Stimulated activated CD8-positive, alpha-beta memory T cell treated with anti-CD3 and anti-CD28 coated beads, Interleukin-2, amount 100 ng/mL, for 48 hours (primary cell): Measurements from ENCODE around the gene CD8B2.
"Not testable (repeated sequence)": the region's sequence is repeated elsewhere in the genome, so short reads cannot be mapped to it uniquely, and the experiment has no call there.

Source experiments
- DNase-seq, 2 donors: peaks; one replicate each; pipeline ENCODE4 v3.0.0-alpha.2; 2020; ENCODE audit warnings: low read depth in 2 of 2

The CD8B2 gene

GRCh38 chr2:106486551-106487385, at the start of gene CD8B2:
TSS of gene CD8B2 (plus strand) at chr2:106487364. CDS start at chr2:106487427, 63 bp downstream.
- DNase-seq = not testable (repeated sequence)

DNA sequence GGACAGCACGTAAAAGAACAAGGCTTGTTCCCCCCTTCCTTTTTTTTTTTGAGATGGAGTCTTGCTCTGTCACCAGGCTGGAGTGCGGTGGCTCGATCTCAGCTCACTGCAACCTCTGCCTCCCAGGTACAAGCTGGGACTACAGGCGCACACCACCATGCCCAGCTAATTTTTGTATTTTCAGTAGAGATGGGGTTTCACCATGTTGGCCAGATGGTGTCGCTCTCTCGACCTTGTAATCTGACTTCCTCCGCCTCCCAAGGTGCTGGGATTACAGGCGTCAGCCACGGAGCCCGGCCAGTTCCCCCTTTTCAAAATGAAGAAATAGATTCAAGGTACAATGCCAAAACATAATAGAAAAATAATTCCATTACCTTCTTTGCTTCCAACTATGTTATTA, 25.3 kb upstream of the CD8B2 start:
- DNase-seq = peak in 1 of 2 donors; percentile 1

GRCh38 chr2:106467516-106467915, 19.6 kb upstream of the CD8B2 start:
- not testable (repeated sequence) for DNase-seq

GRCh38 chr2:106468107-106468506, 19.1 kb upstream of the CD8B2 start, which contains the start of gene RGPD3:
TSS of gene RGPD3 (minus strand) at chr2:106468413. CDS start at chr2:106468288, 125 bp downstream.
- DNase-seq = not testable (repeated sequence)

DNA sequence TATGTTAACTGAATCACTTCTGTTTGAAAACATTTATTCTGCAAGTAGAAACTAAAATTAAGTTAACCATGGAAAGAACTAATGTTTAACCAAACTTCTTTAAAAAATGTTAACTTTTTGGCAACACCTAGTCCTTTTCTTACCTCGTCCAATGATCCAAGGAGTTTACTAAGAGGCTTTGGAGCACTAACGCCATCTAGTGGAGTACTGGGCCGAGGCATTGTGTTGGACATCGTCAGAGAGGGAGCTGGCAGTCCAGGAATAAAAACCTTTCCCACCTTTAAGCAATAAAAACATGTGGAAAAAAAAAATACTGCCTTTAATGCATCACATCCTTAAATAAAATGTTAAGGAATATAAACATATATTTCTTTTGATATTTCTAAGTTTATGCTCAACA, 16.5 kb upstream of the CD8B2 start:
- peak in 1 of 2 donors; percentile 28 for DNase-seq

DNA sequence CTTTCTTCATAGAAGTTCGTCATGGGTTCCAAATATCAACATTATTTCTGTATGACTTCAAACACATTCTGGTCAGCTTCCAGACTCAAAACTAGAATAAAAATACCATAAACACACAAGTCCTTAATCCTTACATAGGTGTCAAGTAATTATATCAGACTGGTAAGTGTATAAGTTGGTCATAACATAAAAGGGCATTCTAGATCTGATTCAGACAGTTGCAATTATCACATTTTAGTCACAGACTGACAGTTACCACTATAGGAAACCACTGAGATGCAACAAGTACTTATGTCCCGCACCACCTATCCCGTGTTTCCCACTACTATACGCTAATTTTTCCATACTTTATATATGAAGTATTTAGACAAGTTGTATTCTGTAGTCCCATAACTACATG, 9.5 kb upstream of the CD8B2 start:
- DNase-seq = not testable (repeated sequence)

GRCh38 chr2:106479563-106479962, 7.6 kb upstream of the CD8B2 start:
- DNase-seq = not testable (repeated sequence)

- not testable (repeated sequence) for DNase-seq
These were observed 425 bp downstream of the CD8B2 start for GRCh38 chr2:106487386-106488191.

- DNase-seq = not testable (repeated sequence)
These were observed 2.5 kb downstream of the CD8B2 start for GRCh38 chr2:106489701-106490100.

DNA sequence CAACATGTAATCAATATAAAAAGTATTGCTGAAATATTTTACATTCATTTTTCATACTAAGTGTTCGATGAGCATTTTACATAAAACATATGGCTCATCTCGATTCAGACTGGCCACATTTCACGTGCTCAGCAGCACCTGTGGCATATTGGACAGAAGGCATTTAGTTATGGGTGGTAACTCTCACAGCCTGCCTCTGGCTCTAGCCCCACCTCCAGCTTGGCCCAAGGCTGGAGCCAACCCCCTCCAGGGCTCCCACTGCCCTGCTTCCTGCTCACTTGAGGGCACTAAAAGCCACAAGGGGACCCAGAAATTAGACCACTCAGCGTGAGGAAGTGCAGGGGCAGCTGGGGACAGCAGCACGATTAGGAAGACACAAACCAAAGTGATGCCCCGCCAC, 5.2 kb downstream of the CD8B2 start:
- DNase-seq = not testable (repeated sequence)

- DNase-seq = not testable (repeated sequence)
These were observed 5.7 kb downstream of the CD8B2 start for GRCh38 chr2:106492913-106493312.

DNA sequence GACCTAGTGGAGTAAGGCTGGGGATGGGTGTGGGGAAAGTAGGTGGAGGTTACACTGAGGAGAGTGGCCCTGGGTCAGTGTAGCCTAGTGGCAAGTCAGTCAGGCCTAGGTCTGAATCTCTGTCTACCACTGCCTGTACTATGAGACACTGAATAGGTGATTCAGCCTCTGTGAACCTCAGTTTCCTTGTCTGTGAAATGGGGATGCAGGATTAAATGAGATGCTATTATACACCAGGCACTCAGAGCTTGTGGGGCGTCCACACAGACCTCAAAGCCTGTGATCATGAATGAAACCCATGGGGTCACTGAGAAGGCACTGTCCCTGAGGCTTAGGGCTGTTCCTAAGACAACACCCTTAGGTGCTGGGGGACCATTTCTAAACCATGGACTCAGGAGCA, 11.4 kb downstream of the CD8B2 start:
- DNase-seq = not testable (repeated sequence)

- DNase-seq = not testable (repeated sequence)
These were observed 13.2 kb downstream of the CD8B2 start for GRCh38 chr2:106500350-106500749.

- not testable (repeated sequence) for DNase-seq
These were observed 15.2 kb downstream of the CD8B2 start for GRCh38 chr2:106502351-106502750.

- not testable (repeated sequence) for DNase-seq
These were observed 17.0 kb downstream of the CD8B2 start for GRCh38 chr2:106504192-106504591.

- not testable (repeated sequence) for DNase-seq
These were observed 17.6 kb downstream of the CD8B2 start for GRCh38 chr2:106504787-106505186.

- not testable (repeated sequence) for DNase-seq
These were observed 19.0 kb downstream of the CD8B2 start for GRCh38 chr2:106506002-106506687.

- DNase-seq = not testable (repeated sequence)
These were observed 21.7 kb downstream of the CD8B2 start for GRCh38 chr2:106508660-106509373.

DNA sequence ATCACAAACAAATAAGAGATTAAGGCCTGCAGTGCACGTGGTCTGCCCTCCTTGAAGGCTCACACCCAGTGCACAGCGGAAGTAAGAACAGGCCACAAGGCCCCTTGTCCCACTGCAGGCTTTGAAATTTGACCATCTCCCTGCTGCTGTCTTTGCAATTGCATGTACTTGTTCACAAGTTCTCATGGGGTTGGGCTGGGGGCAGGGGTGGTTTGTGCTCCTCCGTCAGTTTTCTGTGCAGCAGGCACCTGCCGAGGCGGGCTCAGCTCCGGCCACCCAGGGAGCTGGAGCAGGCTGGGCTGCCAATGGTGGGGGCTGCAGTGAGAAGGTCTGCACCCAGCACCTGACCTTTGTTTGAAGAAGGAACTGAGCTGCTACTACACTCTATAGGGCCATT, 22.2 kb downstream of the CD8B2 start:
- not testable (repeated sequence) for DNase-seq

GRCh38 chr2:106510791-106511190, 23.6 kb downstream of the CD8B2 start:
- not testable (repeated sequence) for DNase-seq

DNA sequence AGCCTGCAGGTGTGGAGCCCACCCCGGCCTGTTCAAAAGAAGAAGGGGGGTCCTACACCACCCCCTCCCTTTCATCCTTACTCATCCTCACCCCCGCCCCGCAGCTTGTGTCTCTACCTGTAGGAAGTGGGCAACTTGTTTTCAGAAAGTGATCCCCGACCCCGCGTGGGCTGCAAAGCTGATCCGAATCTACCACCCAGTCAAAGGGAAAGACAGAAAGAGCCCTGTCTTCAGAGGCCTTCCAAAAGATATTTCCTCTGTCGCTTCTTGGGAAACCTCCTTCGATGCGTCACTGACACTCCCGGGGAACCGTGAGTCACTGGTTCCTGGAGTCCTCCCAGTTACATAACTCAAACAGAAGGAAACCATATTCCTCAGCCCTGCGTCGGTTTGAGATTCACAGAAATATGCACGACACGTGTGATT, 24.3 kb downstream of the CD8B2 start:
- peak in 1 of 2 donors; percentile 42 for DNase-seq
